Lung (tissue), 12 donors: Measurements from ENCODE around the gene POMGNT2. TPM values are rescaled to one million over a fixed set of nuclear protein-coding genes. Genes with fewer than 3 reads are reported as not detected.

Source experiments
- ATAC-seq: fragments of 200-7000 bp; cut with Tn5 transposase; one replicate; pipeline ENCODE4 v1.9.1; 2020; ENCODE audit warnings: moderate number of reproducible peaks; ENCODE audit not compliant: insufficient read depth, low FRiP score
- DNase-seq, 3 donors: peaks; one replicate each; pipeline ENCODE4 v3.0.0-alpha.2; 2013 to 2017
- H3K27ac ChIP-seq, 2 donors: one replicate each; pipeline ENCODE4 v1.5.1; 2013; ENCODE audit warnings: mild to moderate bottlenecking in 2 of 2, moderate library complexity in 2 of 2, control low read depth in 1 of 2, inconsistent platforms in 1 of 2, low read depth in 1 of 2, low read length in 1 of 2
- H3K27me3 ChIP-seq, 3 donors: one replicate each; pipeline ENCODE4 v1.5.1; 2013; ENCODE audit warnings: low read length in 2 of 3; ENCODE audit not compliant: control insufficient read depth in 3 of 3, insufficient read depth in 3 of 3
- H3K36me3 ChIP-seq, 4 donors: one replicate each; pipeline ENCODE4 v1.5.1; 2013; ENCODE audit warnings: low read length in 4 of 4, mild to moderate bottlenecking in 1 of 4, moderate library complexity in 1 of 4; ENCODE audit not compliant: control insufficient read depth in 4 of 4, insufficient read depth in 4 of 4
- H3K4me1 ChIP-seq, 5 donors: one replicate each; pipeline ENCODE4 v1.5.1; 2013; ENCODE audit warnings: low read length in 5 of 5, mild to moderate bottlenecking in 2 of 5, moderate library complexity in 1 of 5; ENCODE audit not compliant: control insufficient read depth in 5 of 5, insufficient read depth in 5 of 5
- H3K4me3 ChIP-seq: one replicate; pipeline ENCODE4 v1.5.1; 2013; ENCODE audit warnings: mild to moderate bottlenecking, control low read depth, moderate library complexity
- H3K9ac ChIP-seq, 2 donors: one replicate each; pipeline ENCODE4 v1.5.1; 2013; ENCODE audit warnings: low read length in 2 of 2, control low read depth in 1 of 2; ENCODE audit not compliant: insufficient read depth in 1 of 2
- H3K9me3 ChIP-seq, 4 donors: one replicate each; pipeline ENCODE4 v1.5.1; 2013; ENCODE audit warnings: low read length in 3 of 4, mild to moderate bottlenecking in 1 of 4, moderate library complexity in 1 of 4; ENCODE audit not compliant: control insufficient read depth in 4 of 4, insufficient read depth in 3 of 4
- WGBS, 2 donors: extraction: QIAGEN DNeasy Blood & Tissue Kit; methylation state at CpG; one replicate each; pipeline ENCODE4 v1.1.7; 2013; 5-methylcytosine and 5-hydroxymethylcytosine counted together
- polyA plus RNA-seq, 2 donors: library from polyadenylated mRNA; stranded (reverse); fragments of 200-250 nt; gene quantifications; one replicate each; pipeline ENCODE4 v1.2.1, GENCODE V29; 2013
- total RNA-seq, 2 donors: library from RNA; depleted of rRNA in 1 of 2; stranded (reverse); fragments of >200 nt in 1 of 2; gene quantifications; one replicate each; pipeline ENCODE4 v1.2.1, GENCODE V29; 2014 to 2021
- TF ChIP-seq, protein P1 (sequence below): IDR thresholded peaks from 2 replicates; pipeline ENCODE4 v1.5.1; 2012; ENCODE audit warnings: mild to moderate bottlenecking; ENCODE audit errors: control extremely low read depth, extremely low read depth
- donor health status: control.
- donor health status: control.
- donor health status: Bipolar disorder and iron deficiency.
- donor health status: healthy.
- donor health status: DM: yes; HTN: yes; CAD: no.

The POMGNT2 gene
- total and polyA plus RNA-seq, 4 donors, result 5.8 to 15.7 (median 13.1) TPM

DNA sequence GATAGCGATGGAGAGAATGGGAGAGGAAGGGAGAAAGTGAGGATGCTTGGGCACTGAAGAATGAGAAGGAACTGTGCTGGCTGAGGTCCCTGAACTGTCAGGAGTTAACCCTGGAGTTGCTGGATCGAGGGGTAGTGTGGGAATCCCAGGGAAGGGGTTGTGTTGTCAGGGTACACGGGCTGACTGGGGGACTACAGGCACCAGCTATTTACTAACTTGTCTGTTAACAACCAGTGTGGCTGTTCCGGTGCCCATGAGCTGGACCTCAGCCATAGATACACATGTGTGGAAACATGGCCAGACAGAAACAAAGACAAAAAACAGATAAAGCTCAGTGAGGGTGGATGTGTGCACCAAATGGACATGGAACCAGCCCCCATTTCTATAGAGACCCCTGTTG lies 71.7 kb downstream of the POMGNT2 start:
- 77 to 91% methylated on average over 4 of the region's 4 CpGs for WGBS, 2 donors
- H3K27ac ChIP-seq, result no peak overlapping the region
- ATAC-seq (no peak), DNase-seq (peak in 1 of 3 donors; percentile 6)
- H3K9ac ChIP-seq, result no peak overlapping the region
- H3K4me3 ChIP-seq, result no peak overlapping the region
- TF ChIP-seq, protein P1, sequence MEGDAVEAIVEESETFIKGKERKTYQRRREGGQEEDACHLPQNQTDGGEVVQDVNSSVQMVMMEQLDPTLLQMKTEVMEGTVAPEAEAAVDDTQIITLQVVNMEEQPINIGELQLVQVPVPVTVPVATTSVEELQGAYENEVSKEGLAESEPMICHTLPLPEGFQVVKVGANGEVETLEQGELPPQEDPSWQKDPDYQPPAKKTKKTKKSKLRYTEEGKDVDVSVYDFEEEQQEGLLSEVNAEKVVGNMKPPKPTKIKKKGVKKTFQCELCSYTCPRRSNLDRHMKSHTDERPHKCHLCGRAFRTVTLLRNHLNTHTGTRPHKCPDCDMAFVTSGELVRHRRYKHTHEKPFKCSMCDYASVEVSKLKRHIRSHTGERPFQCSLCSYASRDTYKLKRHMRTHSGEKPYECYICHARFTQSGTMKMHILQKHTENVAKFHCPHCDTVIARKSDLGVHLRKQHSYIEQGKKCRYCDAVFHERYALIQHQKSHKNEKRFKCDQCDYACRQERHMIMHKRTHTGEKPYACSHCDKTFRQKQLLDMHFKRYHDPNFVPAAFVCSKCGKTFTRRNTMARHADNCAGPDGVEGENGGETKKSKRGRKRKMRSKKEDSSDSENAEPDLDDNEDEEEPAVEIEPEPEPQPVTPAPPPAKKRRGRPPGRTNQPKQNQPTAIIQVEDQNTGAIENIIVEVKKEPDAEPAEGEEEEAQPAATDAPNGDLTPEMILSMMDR, result no peak
- no peaks in the 10 kb centered on the region for H3K36me3 ChIP-seq
- H3K4me1 ChIP-seq, result peaks cover 0 to 10% (median 0%) of the 10 kb centered on the region in 5 donors
- H3K9me3 ChIP-seq, result no peaks in the 10 kb centered on the region
- H3K27me3 ChIP-seq, result no peaks in the 10 kb centered on the region

DNA sequence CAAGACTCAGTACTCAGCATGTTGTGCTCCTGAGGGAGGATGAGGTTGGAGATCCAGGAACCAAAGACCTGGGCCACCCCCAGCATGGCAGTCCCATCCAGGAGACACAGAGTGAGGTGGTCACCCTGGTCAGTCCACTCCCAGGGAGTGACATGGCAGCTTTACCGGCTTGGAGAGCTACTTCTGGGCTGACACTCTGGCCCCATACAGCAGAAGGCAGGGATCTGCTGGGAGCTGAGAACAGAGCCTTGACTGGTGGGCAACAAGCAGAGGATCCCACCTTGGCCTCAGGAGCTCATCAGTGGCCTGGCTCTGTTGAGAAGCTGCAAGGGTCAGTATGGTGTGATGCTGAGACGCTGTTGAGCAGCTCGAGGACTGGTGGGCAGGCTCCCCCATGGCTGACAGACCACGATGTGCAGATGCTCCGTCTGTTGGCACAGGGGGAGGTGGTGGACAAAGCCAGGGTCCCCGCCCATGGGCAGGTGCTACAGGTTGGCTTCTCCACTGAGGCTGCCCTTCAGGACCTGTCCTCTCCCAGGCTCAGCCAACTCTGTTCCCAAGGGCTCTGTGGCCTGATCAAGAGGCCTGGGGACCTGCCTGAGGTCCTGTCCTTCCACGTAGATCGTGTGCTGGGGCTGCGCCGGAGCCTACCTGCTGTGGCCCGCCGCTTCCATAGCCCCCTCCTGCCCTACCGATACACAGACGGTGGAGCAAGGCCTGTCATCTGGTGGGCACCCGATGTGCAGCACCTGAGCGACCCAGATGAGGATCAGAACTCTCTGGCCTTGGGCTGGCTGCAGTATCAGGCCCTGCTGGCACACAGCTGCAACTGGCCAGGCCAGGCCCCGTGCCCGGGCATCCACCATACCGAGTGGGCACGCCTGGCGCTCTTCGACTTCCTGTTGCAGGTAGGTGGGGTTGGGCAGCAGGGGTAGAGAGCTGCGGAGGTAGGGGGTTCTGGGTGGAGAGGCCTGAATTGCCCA lies 72.9 kb downstream of the POMGNT2 start:
- H3K27ac ChIP-seq, result no peak overlapping the region
- no peak overlapping the region for H3K9ac ChIP-seq
- H3K9me3 ChIP-seq, result no peaks in the 10 kb centered on the region
- H3K36me3 ChIP-seq, result no peaks in the 10 kb centered on the region
- H3K4me3 ChIP-seq, result no peak overlapping the region
- WGBS, 2 donors, result 95 to 96% methylated on average over 23 of the region's 23 CpGs
- TF ChIP-seq, protein P1, result no peak
- DNase-seq, result peak in 1 of 3 donors; percentile 11
- H3K27me3 ChIP-seq, result no peaks in the 10 kb centered on the region
- no peak for ATAC-seq
- peaks cover 0 to 10% (median 0%) of the 10 kb centered on the region in 5 donors for H3K4me1 ChIP-seq

DNA sequence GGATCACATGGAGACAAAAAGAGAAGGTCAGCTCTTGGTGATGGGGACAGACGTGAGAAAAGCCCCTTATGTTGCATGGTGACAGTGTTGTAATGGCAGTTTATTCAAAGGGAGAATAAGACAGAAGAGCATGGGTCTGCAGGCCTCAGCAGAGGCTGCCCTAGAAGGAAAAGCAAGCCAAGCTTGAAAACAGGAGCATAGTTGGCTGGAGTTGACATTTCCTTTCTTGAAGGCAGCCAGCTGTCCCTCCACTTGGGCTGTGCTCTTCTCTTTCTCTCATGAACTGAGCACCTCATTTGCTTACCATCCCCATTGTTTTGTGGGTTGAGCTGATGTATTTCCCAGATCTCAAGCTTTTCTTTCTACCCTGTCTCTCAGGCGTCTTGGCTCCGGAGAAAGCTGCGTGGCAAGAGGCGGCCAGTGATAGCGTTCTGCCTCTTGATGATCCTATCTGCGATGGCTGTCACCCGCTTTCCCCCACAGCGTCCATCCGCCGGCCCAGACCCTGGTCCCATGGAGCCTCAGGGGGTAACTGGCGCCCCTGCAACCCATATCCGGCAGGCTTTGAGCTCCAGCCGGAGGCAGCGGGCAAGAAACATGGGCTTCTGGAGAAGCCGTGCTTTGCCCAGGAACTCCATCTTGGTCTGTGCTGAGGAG lies 73.9 kb downstream of the POMGNT2 start:
- peaks cover 0 to 10% (median 0%) of the 10 kb centered on the region in 5 donors for H3K4me1 ChIP-seq
- H3K27ac ChIP-seq, result no peak overlapping the region
- H3K27me3 ChIP-seq, result no peaks in the 10 kb centered on the region
- WGBS, 2 donors, result 93 to 94% methylated on average over 16 of the region's 16 CpGs
- no peak overlapping the region for H3K4me3 ChIP-seq
- no peak for ATAC-seq
- H3K9ac ChIP-seq, result no peak overlapping the region
- DNase-seq, result peak; percentile 55 to 82 (median 64)
- no peaks in the 10 kb centered on the region for H3K36me3 ChIP-seq
- H3K9me3 ChIP-seq, result no peaks in the 10 kb centered on the region
- TF ChIP-seq, protein P1, result no peak
